GM23338 (cell line): ENCODE measurements around the gene DBH.

Experiments used
- CREB1 ChIP-seq: fragments of 250-450 bp; sonication (Bioruptor Pico); IDR thresholded peaks from 2 replicates; pipeline ENCODE4 v1.5.0; 2020; ENCODE audit warnings: low read depth, mild to moderate bottlenecking, moderate library complexity
- CTCF ChIP-seq, 2 experiments: fragments of 200-600 bp in 1 of 2; sonication (generic) in 1 of 2; conservative IDR thresholded peaks; 2 replicates each; pipeline versions ENCODE4 v1.5.1 to v1.6.1; 2016 to 2017; ENCODE audit warnings: antibody characterized with exemption in 2 of 2, low read depth in 2 of 2, mild to moderate bottlenecking in 2 of 2, moderate library complexity in 1 of 2
- EZH2 ChIP-seq: fragments of 200-600 bp; sonication (generic); IDR thresholded peaks from one replicate; pipeline ENCODE4 v1.8.0; 2017; ENCODE audit warnings: antibody characterized with exemption, mild to moderate bottlenecking, low read depth; ENCODE audit not compliant: unreplicated experiment
- POLR2AphosphoS5 ChIP-seq: IDR thresholded peaks from 2 replicates; pipeline ENCODE4 v1.6.1; 2016; ENCODE audit warnings: antibody characterized with exemption, low read depth
- REST ChIP-seq: IDR thresholded peaks from one replicate; pipeline ENCODE4 v1.6.1; 2018; ENCODE audit warnings: antibody characterized with exemption; ENCODE audit not compliant: unreplicated experiment
- ZNF331 ChIP-seq: fragments of 250-450 bp; sonication (Bioruptor Pico); IDR thresholded peaks from 2 replicates; pipeline ENCODE4 v1.5.0; 2020; ENCODE audit warnings: low read depth, mild to moderate bottlenecking, moderate library complexity
- ZNF462 ChIP-seq: fragments of 250-450 bp; sonication (Bioruptor Pico); IDR thresholded peaks from 2 replicates; pipeline ENCODE4 v1.5.0; 2020; ENCODE audit warnings: mild to moderate bottlenecking, moderate library complexity

GRCh38 chr9:133645021-133645765 is 9.0 kb downstream of the DBH start:
- TF ChIP-seq CTCF (conservative IDR thresholded peaks at IDR 0.05; ENCODE audit: low read depth in 2 of 2) (no peak), ZNF462 (CRISPR knock-in tag) (no peak), EZH2 (no peak), CREB1 (no peak), ZNF331 (CRISPR knock-in tag) (no peak), REST (no peak), POLR2AphosphoS5 (no peak)
